Measurements from ENCODE around the gene DCK.

DNA sequence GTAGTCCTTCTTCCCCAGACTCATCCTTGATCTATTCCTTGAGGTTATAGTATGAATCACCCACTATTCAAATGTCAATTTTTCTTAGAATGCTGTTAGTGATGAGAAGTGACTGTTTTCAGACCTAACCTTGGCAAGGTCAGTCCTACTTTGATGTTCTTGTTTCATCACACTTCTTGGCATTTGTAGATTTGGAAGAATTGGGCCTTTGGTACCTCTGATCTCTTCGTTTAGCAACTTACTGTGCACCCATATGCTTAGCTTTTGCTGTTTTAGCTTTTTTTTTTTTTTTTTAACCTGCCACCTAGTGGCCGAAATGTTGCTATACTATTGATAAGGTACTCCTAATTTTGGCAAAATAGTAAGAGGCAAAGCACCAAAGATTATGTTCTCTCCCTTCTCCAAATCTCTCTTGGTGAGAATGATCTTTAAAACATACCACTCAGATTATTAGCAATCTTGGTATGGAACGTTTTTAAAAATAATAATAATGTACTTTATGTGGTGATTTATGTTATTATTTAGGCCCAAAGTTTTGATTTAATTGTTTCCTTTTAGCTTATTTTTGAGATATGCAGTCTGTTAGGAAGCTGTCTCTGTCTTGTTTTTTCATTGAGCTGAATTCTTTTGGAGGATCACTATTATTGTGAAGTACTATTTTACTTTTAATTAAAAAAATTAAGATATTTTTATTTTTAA, 16.6 kb downstream of the DCK start:
- TF ChIP-seq, protein P1, sequence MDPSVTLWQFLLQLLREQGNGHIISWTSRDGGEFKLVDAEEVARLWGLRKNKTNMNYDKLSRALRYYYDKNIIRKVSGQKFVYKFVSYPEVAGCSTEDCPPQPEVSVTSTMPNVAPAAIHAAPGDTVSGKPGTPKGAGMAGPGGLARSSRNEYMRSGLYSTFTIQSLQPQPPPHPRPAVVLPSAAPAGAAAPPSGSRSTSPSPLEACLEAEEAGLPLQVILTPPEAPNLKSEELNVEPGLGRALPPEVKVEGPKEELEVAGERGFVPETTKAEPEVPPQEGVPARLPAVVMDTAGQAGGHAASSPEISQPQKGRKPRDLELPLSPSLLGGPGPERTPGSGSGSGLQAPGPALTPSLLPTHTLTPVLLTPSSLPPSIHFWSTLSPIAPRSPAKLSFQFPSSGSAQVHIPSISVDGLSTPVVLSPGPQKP (IDR thresholded peaks at IDR 0.05; ENCODE audit: borderline replicate concordance, low read depth, low read length) = no peak
- no peak for TF ChIP-seq NFE2L2 (IDR thresholded peaks at IDR 0.05; ENCODE audit: low read depth, low read length)
